ENCODE measurements around the gene VDR.
"Not testable (repeated sequence)": the region's sequence is repeated elsewhere in the genome, so short reads cannot be mapped to it uniquely, and the experiment has no call there.

The VDR gene

GRCh38 chr12:47823422-47824086 is 81.2 kb downstream of the VDR start:
- no peak for DNase-seq

GRCh38 chr12:47822863-47823262 is 81.9 kb downstream of the VDR start:
- no peak for DNase-seq

DNA sequence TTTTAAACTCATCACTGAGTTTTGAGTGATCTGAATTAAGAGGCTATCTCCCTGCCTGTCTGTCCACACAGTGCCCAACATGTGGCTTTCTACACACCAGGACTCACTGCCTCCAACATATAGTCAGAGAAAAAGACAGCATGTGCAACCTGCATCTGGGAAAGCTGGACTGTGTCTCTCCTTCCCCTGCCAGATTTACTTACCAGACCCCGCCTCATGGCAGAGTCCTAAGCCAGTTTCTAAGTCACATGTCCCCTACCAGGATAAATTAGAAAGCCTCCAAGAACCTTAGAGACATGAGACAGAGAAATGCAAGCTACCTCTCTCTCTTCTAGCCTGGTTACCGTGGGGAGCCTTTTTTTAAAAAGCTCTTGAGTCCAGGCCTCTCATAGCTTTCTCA is 82.4 kb downstream of the VDR start:
- no peak for DNase-seq

DNA sequence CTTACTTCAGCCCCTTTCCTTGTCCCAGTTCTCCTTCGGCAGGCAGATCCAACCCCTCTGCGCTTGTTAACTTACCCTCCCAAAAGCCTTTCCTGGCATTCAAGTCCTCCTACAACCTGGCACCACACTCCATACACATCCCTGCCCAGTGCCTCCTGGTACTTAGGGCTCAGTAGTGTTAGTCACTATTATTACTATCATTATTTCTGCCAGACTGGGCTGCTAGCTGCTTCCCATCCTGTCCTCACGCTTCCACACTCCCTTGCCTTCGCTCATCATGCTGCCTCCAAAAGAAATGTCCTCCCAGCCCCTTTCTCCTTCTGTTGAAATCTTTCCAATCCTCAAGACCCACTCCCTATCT is 83.5 kb downstream of the VDR start:
- DNase-seq = peak; percentile 79

GRCh38 chr12:47820631-47821345 is 84.0 kb downstream of the VDR start:
- DNase-seq = peak; percentile 96

GRCh38 chr12:47819896-47820630 is 84.7 kb downstream of the VDR start, which contains the start of gene HDAC7:
Gene HDAC7, minus strand, starts transcription at chr12:47819903. Its CDS starts 118 bp downstream, at chr12:47819785.
- DNase-seq = peak; percentile 64

DNA sequence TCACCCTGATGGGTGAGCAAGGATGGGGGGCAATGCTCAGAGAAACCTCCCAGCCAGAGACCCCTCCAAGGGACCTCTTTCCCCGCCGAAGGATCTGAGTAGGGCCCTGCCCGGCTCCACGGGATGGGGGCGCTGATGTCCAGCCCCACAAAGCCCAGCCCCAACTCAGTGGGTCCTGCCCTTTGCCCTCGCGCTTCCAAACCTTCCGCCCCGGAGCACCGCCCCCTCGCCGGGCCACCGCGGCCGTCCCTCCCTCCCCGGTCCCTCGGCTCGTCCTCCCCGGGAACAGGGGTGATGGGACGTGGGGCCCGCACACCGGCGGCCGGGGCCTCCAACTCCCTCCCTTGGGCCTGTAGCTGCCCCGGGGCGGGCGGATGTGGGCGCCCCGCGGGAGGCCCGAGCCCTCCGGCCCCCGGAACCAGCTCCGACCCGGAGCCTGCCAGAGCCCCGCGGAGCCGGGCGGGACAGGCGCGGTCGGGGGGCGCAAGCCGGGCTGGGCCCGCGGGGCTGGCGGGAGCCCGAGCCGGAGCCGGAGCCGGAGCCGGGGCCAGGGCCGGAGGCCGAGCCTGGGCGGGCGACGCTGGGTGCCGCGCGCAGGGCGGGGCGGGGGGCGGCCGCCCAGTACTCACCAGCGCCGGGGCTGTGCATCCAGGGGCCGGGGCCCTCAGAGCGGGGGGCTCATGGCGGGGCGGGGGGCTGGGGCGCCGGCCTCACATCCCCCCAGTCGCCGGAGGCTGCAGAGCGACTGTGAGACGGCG is 85.5 kb downstream of the VDR start:
- DNase-seq = no peak

GRCh38 chr12:47818467-47819137 is 86.2 kb downstream of the VDR start:
- DNase-seq = no peak

DNA sequence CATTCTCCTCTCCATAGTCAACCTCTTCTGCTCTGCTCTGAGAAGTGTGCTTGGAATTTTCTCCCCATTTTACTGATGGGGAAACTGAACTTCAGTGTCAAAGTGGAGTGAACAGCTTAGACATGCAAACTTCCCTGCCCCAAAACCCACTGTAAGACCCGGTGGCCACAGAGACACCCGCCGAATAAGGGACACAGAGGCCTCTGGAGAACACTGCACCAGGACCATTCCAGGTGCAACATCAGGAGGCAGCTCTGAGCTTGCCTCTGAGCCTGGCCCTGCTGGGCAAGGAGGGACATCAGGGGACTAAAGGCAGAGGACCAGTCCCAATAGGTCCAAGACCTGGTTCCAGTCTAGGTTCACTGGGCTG is 86.8 kb downstream of the VDR start:
- DNase-seq = no peak

DNA sequence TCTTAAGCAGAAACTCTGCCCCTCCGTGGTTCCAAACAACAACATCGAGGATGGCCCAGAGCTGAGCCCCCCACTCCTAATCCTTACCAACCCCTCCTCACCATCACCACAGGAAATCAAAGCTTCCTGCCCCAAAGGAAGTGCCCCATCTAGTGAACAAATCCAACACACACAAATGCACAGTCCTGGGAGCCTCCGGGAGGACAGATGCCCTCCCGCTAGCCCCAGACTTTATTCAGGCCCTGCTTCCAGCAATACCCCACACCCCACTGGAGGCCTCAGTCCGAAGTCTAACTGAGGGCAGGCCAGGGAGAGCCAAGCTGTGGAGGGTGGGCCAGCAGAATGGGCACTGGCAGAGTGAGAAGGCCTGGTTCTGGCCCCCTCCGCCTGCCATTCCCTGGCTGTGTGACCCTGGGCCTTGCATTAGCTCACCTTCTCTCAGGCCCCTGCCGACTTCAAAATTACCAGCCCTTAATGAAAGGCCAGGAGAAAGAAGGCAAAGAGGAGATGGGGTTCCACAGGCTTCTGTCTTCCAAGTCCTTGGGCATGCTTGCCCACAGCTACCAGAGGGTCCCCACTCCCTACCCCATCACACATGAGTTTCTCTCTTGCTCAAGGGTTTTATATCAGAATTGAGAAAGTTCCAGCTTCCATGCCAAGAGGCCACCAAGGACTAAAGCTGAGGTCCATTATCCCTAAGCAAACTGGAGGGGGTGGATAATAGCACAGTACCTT is 87.4 kb downstream of the VDR start:
- DNase-seq = no peak

DNA sequence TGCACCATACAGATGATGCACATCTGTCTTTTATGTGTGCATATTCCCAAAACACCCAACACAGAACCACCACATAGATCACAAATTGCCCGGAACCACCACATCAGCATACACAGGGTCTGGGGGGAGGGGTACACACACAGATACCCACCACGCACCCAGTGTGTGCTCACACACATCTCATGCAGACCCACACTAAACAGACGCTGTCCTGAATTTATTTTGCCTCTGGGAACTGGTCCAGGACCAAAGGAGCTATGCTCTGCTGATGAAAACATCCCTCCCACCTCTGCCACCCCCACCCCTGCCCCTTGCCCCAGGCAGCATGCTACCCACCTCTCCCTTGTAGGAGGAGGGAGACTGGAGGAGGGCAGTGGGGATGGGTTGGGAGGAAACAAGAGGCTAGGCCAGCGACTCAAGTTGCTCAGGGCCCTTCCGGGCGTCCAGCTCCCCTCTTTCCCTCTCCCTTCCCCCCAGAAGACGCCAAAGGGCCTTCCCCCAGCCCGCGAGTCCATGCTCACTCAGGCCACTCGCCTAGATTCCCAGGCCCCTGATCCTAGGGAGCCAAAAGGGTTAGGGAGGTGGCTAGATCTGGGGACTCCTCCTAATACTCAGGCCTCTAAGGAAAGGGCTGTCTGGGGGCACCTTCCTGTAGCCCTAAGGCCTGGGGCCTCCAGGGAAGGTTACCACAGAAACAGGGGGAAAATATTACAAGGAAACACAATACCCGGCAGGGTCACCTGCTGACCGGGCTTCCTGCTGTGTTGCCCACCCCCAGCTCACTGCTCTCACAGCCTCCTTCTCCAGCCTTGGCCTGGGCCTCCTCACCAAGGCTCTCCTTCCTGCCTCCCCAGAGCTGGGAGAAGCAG is 88.2 kb downstream of the VDR start:
- no peak for DNase-seq

DNA sequence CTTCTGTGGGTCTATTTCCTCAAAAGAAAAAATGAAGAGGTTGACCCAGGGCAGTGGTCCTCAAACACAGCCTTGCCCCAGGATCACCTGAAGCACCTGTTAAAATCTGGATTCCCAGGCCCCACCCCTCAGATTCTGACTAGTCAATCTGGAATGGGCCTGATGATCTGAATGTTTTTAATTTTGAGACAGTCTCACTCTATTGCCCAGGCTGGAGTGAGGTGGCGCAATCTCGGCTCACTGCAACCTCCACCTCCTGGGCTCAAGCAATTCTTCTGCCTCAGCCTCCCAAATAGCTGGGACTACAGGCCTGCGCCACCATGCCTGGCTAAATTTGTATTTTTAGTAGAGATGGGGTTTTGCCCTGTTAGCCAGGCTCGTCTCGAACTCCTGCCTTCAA is 89.3 kb downstream of the VDR start:
- not testable (repeated sequence) for DNase-seq

GRCh38 chr12:47814539-47815170 is 90.1 kb downstream of the VDR start:
- no peak for DNase-seq

DNA sequence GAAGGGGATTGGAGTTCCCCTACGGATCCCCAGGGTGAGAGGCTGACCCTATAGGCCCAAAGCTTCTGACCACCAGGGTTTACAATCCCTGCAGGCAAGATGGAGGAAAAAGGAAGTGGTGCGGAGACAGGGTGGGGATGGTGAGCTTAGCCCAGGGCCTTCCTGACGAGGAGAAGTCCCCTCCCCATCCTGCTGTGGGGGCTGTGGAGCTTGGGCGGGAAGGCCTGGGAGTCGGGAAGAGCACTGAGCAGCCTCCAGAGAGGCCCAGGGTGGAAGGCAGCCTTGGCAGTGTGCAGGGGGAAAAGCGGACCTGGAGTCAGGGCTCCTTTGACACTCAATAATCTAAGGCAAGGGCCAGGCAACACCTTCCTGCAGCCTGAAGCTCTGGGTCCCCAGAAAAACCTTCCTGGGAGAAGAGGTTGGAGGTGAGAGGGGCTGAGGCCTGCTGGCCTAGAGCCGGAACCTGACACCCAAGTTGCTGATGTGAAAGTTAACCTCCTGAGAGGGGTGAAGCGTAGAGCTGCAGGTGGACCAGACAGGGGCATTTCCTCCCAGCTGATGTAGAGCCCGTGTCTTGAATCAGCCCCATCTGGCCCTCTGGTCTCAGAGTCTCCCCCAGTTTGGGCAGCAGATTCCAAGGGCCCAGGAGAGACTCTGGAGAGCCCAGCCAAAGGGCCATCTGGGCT is 91.1 kb downstream of the VDR start:
- DNase-seq = no peak

- DNase-seq = peak; percentile 85
Observed at GRCh38 chr12:47812797-47813510, 91.8 kb downstream of the VDR start.

- peak; percentile 14 for DNase-seq
Observed at GRCh38 chr12:47811581-47812484, 93.0 kb downstream of the VDR start.

- no peak for DNase-seq
Observed at GRCh38 chr12:47811072-47811396, 93.8 kb downstream of the VDR start.

DNA sequence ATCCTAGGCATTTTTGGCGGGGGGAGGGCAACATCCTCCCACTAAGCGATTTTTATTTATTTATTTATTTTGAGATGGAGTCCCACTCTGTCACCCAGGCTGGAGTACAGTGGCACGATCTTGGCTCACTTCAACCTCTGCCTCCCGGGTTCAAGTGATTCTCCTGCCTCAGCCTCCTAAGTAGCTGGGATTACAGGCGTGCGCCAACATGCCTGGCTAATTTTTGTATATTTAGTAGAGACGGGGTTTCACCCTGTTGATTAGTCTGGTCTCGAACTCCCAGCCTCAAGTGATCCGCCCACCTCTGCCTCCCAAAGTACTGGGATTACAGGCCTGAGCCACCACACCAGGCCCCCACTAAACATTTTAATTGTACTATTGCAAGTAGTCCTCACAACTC is 95.3 kb downstream of the VDR start:
- DNase-seq = not testable (repeated sequence)
